Astrocyte (in vitro differentiated cells and primary cell): ENCODE measurements around the gene SLC25A42.

Source experiments
- EZH2 ChIP-seq: IDR thresholded peaks from 2 replicates; pipeline ENCODE4 v1.6.1; 2012; ENCODE audit warnings: mild to moderate bottlenecking, low read length, inconsistent platforms; ENCODE audit not compliant: insufficient read depth
- TF ChIP-seq, protein P1 (sequence below): IDR thresholded peaks from 2 replicates; pipeline ENCODE4 v1.5.1; 2011; ENCODE audit warnings: low read depth, mild to moderate bottlenecking, inconsistent platforms, low read length, moderate library complexity; ENCODE audit not compliant: insufficient read depth

DNA sequence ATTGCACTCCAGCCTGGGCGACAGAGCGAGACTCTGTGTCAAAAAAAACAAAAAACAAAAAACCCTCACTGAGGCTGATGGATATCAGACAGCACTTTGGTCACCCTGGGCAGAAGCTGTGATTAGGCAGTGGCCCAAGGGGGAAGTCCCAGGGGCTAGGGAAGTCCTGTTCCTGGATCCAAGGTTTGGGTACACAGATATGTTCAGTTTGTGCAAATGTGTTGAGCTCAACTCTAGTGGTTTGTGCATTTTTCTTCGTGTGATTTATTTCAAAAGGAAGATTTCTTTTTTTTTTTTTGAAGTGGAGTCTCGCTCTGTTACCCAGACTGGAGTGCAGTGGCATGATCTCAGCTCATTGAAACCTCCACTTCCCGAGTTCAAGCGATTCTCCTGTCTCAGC, 94.0 kb downstream of the SLC25A42 start:
- TF ChIP-seq, protein P1, sequence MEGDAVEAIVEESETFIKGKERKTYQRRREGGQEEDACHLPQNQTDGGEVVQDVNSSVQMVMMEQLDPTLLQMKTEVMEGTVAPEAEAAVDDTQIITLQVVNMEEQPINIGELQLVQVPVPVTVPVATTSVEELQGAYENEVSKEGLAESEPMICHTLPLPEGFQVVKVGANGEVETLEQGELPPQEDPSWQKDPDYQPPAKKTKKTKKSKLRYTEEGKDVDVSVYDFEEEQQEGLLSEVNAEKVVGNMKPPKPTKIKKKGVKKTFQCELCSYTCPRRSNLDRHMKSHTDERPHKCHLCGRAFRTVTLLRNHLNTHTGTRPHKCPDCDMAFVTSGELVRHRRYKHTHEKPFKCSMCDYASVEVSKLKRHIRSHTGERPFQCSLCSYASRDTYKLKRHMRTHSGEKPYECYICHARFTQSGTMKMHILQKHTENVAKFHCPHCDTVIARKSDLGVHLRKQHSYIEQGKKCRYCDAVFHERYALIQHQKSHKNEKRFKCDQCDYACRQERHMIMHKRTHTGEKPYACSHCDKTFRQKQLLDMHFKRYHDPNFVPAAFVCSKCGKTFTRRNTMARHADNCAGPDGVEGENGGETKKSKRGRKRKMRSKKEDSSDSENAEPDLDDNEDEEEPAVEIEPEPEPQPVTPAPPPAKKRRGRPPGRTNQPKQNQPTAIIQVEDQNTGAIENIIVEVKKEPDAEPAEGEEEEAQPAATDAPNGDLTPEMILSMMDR: no peak
- TF ChIP-seq EZH2: no peak
